Right lobe of liver (tissue), 4 donors: ENCODE measurements around the gene OVCH1.

Source experiments
- POLR2A ChIP-seq: fragments of 450-650 bp; IDR thresholded peaks from one replicate; pipeline ENCODE4 v1.6.1; 2017; ENCODE audit warnings: antibody characterized with exemption, mild to moderate bottlenecking
- TF ChIP-seq, protein P1 (sequence below), 4 donors: fragments of 200-600 bp in 3 of 4; fragments of 450-650 bp in 1 of 4; IDR thresholded peaks; one replicate each; pipeline versions ENCODE4 v1.5.1 to v1.8.0; 2016 to 2022; ENCODE audit warnings: antibody characterized with exemption in 4 of 4, mild to moderate bottlenecking in 2 of 4
- donor health status: DM: no; HTN: no; CAD: no.
- donor health status: DM: no; HTN: no; CAD: no.
- donor health status: DM: no; HTN: yes; CAD: no.

DNA sequence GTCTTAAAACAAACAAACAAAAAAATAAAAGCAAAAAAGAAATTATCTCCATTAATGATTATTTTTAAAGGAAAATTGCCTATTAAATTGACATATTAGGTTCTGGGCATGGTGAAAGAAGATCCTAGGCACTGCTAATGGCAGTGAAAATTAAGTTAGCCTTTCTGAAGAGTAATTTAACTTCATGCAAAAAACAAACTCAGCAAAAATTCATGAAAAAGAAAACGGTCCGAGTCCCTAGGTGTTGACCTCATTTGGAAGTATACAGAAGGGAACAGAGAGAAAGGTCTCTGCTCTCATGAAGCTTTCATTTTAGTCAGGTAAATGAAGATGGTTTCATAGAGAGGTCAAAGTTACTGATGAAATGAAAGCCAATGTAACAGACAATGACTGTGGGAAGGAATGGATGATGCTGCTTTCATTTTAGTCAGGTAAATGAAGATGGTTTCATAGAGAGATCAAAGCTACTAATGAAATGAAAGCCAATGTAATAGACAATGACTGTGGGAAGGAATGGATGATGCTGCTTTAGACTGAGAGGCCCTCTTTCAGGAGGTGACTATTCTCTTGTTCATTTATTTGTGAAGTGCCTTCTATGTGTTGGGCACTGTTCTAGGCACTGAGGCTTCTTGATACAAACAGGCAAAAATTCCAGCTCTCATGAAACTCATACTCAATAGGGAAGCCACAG lies 50.1 kb downstream of the OVCH1 start:
- TF ChIP-seq, protein P1, sequence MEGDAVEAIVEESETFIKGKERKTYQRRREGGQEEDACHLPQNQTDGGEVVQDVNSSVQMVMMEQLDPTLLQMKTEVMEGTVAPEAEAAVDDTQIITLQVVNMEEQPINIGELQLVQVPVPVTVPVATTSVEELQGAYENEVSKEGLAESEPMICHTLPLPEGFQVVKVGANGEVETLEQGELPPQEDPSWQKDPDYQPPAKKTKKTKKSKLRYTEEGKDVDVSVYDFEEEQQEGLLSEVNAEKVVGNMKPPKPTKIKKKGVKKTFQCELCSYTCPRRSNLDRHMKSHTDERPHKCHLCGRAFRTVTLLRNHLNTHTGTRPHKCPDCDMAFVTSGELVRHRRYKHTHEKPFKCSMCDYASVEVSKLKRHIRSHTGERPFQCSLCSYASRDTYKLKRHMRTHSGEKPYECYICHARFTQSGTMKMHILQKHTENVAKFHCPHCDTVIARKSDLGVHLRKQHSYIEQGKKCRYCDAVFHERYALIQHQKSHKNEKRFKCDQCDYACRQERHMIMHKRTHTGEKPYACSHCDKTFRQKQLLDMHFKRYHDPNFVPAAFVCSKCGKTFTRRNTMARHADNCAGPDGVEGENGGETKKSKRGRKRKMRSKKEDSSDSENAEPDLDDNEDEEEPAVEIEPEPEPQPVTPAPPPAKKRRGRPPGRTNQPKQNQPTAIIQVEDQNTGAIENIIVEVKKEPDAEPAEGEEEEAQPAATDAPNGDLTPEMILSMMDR (IDR thresholded peaks at IDR 0.05) = no peak
- TF ChIP-seq POLR2A = no peak
